Activated T-cell treated with anti-CD3 and anti-CD28 coated beads for 4 hours (primary cell): ENCODE measurements around the gene ARFGAP3.

ENCODE experiments used
- DNase-seq: peaks from one replicate; pipeline ENCODE4 v3.0.0-alpha.2; 2020

ARFGAP3 gene

GRCh38 chr22:42814616-42815015 lies 42.5 kb downstream of the ARFGAP3 start:
- no peak for DNase-seq

GRCh38 chr22:42814215-42814614 lies 42.9 kb downstream of the ARFGAP3 start:
- no peak for DNase-seq

GRCh38 chr22:42813501-42813900 lies 43.6 kb downstream of the ARFGAP3 start:
- DNase-seq, result no peak

- no peak for DNase-seq
Observed at GRCh38 chr22:42811459-42811858, 45.6 kb downstream of the ARFGAP3 start.

GRCh38 chr22:42808521-42808920 lies 48.6 kb downstream of the ARFGAP3 start:
- DNase-seq, result no peak

GRCh38 chr22:42807185-42807584 lies 49.9 kb downstream of the ARFGAP3 start:
- DNase-seq, result no peak

- no peak for DNase-seq
Observed at GRCh38 chr22:42805998-42806830, 50.9 kb downstream of the ARFGAP3 start.

- DNase-seq, result no peak
Observed at GRCh38 chr22:42805016-42805997, 51.8 kb downstream of the ARFGAP3 start.

- no peak for DNase-seq
Observed at GRCh38 chr22:42803389-42803788, 53.7 kb downstream of the ARFGAP3 start.

GRCh38 chr22:42801252-42802080 lies 55.6 kb downstream of the ARFGAP3 start:
- DNase-seq, result no peak

- DNase-seq, result no peak
Observed at GRCh38 chr22:42800451-42801251, 56.4 kb downstream of the ARFGAP3 start.

GRCh38 chr22:42799461-42800405 lies 57.3 kb downstream of the ARFGAP3 start:
- DNase-seq, result no peak

- no peak for DNase-seq
Observed at GRCh38 chr22:42799061-42799460, 58.0 kb downstream of the ARFGAP3 start.

GRCh38 chr22:42797011-42797410 lies 60.1 kb downstream of the ARFGAP3 start:
- DNase-seq, result no peak

GRCh38 chr22:42796081-42796480 lies 61.0 kb downstream of the ARFGAP3 start:
- no peak for DNase-seq

- no peak for DNase-seq
Observed at GRCh38 chr22:42794551-42795510, 62.2 kb downstream of the ARFGAP3 start.

- DNase-seq, result no peak
Observed at GRCh38 chr22:42793848-42794405, 63.1 kb downstream of the ARFGAP3 start.

- no peak for DNase-seq
Observed at GRCh38 chr22:42792909-42793847, 63.9 kb downstream of the ARFGAP3 start.
